Osteoblast (primary cell): Measurements from ENCODE around the gene CCDC142. TPM values are rescaled to one million over a fixed set of nuclear protein-coding genes. Genes with fewer than 3 reads are reported as not detected.
A peak's percentile ranks its signal among the peaks of the same experiment; 100 is the strongest.
"Not testable (repeated sequence)": the region's sequence is repeated elsewhere in the genome, so short reads cannot be mapped to it uniquely, and the experiment has no call there.

ENCODE experiments used
- DNase-seq: peaks from one replicate; pipeline ENCODE4 v3.0.0; 2011; ENCODE audit warnings: low spot score, mixed read lengths; ENCODE audit not compliant: insufficient read length; ENCODE audit errors: missing footprints
- H2AFZ ChIP-seq: 2 replicates; pipeline ENCODE4 v1.6.0; 2011; ENCODE audit warnings: mild to moderate bottlenecking, low read length
- H3K27ac ChIP-seq: 2 replicates; pipeline ENCODE4 v1.5.1; 2011; ENCODE audit warnings: mild to moderate bottlenecking, low read depth, low read length, moderate library complexity
- H3K27me3 ChIP-seq: 2 replicates; pipeline ENCODE4 v1.6.0; 2012; ENCODE audit warnings: mild to moderate bottlenecking, control low read depth, inconsistent platforms, low read length, moderate library complexity; ENCODE audit not compliant: insufficient read depth
- H3K36me3 ChIP-seq: 2 replicates; pipeline ENCODE4 v1.5.1; 2011; ENCODE audit warnings: mild to moderate bottlenecking, low read length, control low read depth, moderate library complexity; ENCODE audit not compliant: insufficient read depth
- H3K4me1 ChIP-seq: 2 replicates; pipeline ENCODE4 v1.5.1; 2011; ENCODE audit warnings: mild to moderate bottlenecking, low read length, control low read depth, moderate library complexity; ENCODE audit not compliant: insufficient read depth
- H3K4me2 ChIP-seq: 2 replicates; pipeline ENCODE4 v1.6.0; 2011; ENCODE audit warnings: mild to moderate bottlenecking, low read length; ENCODE audit not compliant: insufficient read depth
- H3K4me3 ChIP-seq: fragments of 200-600 bp; sonication (generic); 3 replicates; pipeline ENCODE4 v1.5.1; 2012; ENCODE audit warnings: mild to moderate bottlenecking, low read length, inconsistent platforms; ENCODE audit not compliant: insufficient read depth
- H3K79me2 ChIP-seq: 2 replicates; pipeline ENCODE4 v1.6.0; 2012; ENCODE audit warnings: mild to moderate bottlenecking, low read length, control low read depth, inconsistent platforms; ENCODE audit not compliant: insufficient read depth
- H3K9me3 ChIP-seq: 2 replicates; pipeline ENCODE4 v1.5.1; 2011; ENCODE audit warnings: low read depth, low read length, control low read depth
- H4K20me1 ChIP-seq: 2 replicates; pipeline ENCODE4 v1.6.0; 2012; ENCODE audit warnings: mild to moderate bottlenecking, low read length, control low read depth; ENCODE audit not compliant: insufficient read depth
- total RNA-seq: library from RNA; depleted of rRNA; stranded (reverse); fragments of >200 nt; gene quantifications from 2 replicates; pipeline ENCODE4 v1.2.3, GENCODE V29; 2012
- TF ChIP-seq, protein P1 (sequence below): IDR thresholded peaks from 2 replicates; pipeline ENCODE4 v1.5.1; 2011; ENCODE audit warnings: mild to moderate bottlenecking, low read depth, low read length, moderate library complexity; ENCODE audit errors: extremely low read depth

CCDC142 gene
- total RNA-seq, 1 donor = 32.6 TPM

DNA sequence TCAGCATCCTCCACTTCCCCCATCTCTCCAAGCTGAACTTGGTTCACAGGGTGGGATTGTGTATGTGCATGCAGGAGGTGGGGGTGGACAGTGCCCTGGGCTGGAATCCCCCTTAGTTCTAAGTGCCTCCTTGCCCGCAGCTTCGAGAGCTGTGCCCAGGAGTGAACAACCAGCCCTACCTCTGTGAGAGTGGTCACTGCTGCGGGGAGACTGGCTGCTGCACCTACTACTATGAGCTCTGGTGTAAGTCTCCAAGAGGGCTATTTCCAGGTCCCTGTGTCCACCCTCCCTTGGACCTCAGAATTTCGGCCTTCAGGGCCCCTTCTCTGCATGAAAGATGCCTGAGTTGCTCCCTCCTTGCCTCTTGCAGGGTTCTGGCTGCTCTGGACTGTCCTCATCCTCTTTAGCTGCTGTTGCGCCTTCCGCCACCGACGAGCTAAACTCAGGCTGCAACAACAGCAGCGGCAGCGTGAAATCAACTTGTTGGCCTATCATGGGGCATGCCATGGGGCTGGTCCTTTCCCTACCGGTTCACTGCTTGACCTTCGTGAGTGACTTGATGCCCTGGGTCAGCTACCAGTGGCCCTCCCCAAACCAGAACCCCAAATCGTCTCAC is 23.2 kb downstream of the CCDC142 start:
- DNase-seq = peak; percentile 67
- not testable (repeated sequence) for H3K27ac ChIP-seq, H3K9me3 ChIP-seq, H3K27me3 ChIP-seq, H4K20me1 ChIP-seq, H2AFZ ChIP-seq
- H3K79me2 ChIP-seq = peaks cover 43% of the 10 kb centered on the region
- H3K4me3 ChIP-seq = peak overlapping the region; percentile 96
- peak overlapping the region; percentile 99 for H3K4me2 ChIP-seq
- peaks cover 27% of the 10 kb centered on the region for H3K36me3 ChIP-seq
- peaks cover 35% of the 10 kb centered on the region for H3K4me1 ChIP-seq

GRCh38 chr2:74458938-74459363 is 23.8 kb downstream of the CCDC142 start:
- Histone ChIP-seq H3K27ac (peak overlapping the region; percentile 68), H3K79me2 (peaks cover 37% of the 10 kb centered on the region), H3K4me3 (peak overlapping the region; percentile 96), H3K36me3 (peaks cover 27% of the 10 kb centered on the region), H3K27me3 (no peaks in the 10 kb centered on the region), H2AFZ (peak overlapping the region; percentile 63), H3K4me2 (peak overlapping the region; percentile 99), H3K4me1 (peaks cover 29% of the 10 kb centered on the region), H4K20me1 (no peaks in the 10 kb centered on the region), H3K9me3 (no peaks in the 10 kb centered on the region)
- DNase-seq = peak; percentile 91
- TF ChIP-seq, protein P1, sequence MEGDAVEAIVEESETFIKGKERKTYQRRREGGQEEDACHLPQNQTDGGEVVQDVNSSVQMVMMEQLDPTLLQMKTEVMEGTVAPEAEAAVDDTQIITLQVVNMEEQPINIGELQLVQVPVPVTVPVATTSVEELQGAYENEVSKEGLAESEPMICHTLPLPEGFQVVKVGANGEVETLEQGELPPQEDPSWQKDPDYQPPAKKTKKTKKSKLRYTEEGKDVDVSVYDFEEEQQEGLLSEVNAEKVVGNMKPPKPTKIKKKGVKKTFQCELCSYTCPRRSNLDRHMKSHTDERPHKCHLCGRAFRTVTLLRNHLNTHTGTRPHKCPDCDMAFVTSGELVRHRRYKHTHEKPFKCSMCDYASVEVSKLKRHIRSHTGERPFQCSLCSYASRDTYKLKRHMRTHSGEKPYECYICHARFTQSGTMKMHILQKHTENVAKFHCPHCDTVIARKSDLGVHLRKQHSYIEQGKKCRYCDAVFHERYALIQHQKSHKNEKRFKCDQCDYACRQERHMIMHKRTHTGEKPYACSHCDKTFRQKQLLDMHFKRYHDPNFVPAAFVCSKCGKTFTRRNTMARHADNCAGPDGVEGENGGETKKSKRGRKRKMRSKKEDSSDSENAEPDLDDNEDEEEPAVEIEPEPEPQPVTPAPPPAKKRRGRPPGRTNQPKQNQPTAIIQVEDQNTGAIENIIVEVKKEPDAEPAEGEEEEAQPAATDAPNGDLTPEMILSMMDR = no peak

GRCh38 chr2:74458132-74458937 is 24.5 kb downstream of the CCDC142 start, which contains the start of gene WBP1:
Gene WBP1 (plus strand): TSS chr2:74458438. CDS start chr2:74458603, 165 bp downstream.
- no peaks in the 10 kb centered on the region for H3K9me3 ChIP-seq
- H3K79me2 ChIP-seq = peaks cover 35% of the 10 kb centered on the region
- no peaks in the 10 kb centered on the region for H4K20me1 ChIP-seq
- TF ChIP-seq, protein P1 = no peak
- peak within 1 kb of the TSS; percentile 96 for H3K4me3 ChIP-seq
- peaks cover 1% of the 10 kb centered on the region for H3K27me3 ChIP-seq
- peak within 1 kb of the TSS; percentile 99 for H3K4me2 ChIP-seq
- peak within 1 kb of the TSS; percentile 88 for H2AFZ ChIP-seq
- peak within 1 kb of the TSS; percentile 78 for H3K27ac ChIP-seq
- peaks cover 27% of the 10 kb centered on the region for H3K36me3 ChIP-seq
- H3K4me1 ChIP-seq = peaks cover 27% of the 10 kb centered on the region
- peak; percentile 99 for DNase-seq

GRCh38 chr2:74457549-74458131 is 25.2 kb downstream of the CCDC142 start:
- Histone ChIP-seq H3K9me3 (no peaks in the 10 kb centered on the region), H3K4me3 (peak overlapping the region; percentile 87), H4K20me1 (no peaks in the 10 kb centered on the region), H3K27ac (peak overlapping the region; percentile 78), H2AFZ (peak overlapping the region; percentile 88), H3K27me3 (peaks cover 3% of the 10 kb centered on the region), H3K4me1 (peaks cover 24% of the 10 kb centered on the region), H3K4me2 (peak overlapping the region; percentile 99), H3K36me3 (peaks cover 20% of the 10 kb centered on the region), H3K79me2 (peaks cover 28% of the 10 kb centered on the region)
- no peak for DNase-seq
- TF ChIP-seq, protein P1 = no peak
